ENCODE data around the gene SNAI1. TPM values are rescaled to one million over a fixed set of nuclear protein-coding genes. Genes with fewer than 3 reads are reported as not detected.
"Not testable (repeated sequence)": the region's sequence is repeated elsewhere in the genome, so short reads cannot be mapped to it uniquely, and the experiment has no call there.

The SNAI1 gene
- total RNA-seq, 2 experiments from 2014 or later = 0.21 to 0.61 TPM

DNA sequence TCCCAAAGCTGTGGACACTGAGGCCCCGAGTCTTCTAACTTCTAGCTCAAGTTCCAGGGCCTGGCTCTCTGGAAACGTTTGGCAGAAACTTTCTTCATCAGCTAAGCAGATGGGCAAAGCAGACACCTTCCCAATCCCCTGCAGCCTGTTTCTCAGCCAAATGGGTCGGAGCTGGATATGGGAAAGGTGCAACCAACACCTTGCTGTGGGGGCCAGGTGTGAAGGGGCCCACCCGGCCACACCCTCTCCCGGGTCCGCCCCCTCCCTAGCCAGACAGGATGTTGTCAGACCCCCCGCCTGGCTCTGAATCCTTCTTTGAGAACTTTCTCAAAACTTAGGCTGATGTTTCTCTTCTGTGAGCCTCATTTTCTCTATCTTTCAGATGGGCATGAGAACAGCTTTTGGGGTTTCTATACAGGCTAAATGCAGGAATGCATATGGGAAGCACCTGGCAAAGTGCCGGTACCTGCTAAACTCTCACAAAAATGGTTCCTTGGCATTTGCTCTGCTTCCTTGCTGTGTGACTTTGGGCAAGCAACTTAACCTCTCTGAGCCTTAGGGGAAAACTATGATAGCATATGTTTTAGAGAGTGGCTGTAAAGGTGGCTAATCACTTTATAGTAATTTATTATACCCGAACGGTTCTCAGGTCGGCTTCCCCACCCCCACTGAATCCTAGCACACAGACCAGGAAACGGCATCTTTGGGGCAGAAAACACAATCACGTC lies 1.8 kb downstream of the SNAI1 start:
- Mint-ChIP-seq H3K27me3 (peaks cover 23% of the 10 kb centered on the region), H3K9me3 (ENCODE audit: low read depth) (no peaks in the 10 kb centered on the region), H3K27ac (no peak overlapping the region), H3K36me3 (no peaks in the 10 kb centered on the region), H3K4me1 (peaks cover 15% of the 10 kb centered on the region), H3K4me3 (no peak overlapping the region)
- CTCF ChIA-PET = interaction anchor here (1.2 to 16.2 kb wide), 2 partner anchors 86 to 184 kb away, joined by 4 to 481 read pairs; no protein-coding TSS in a partner anchor
- DNase-seq = no peak
- ATAC-seq = no peak

DNA sequence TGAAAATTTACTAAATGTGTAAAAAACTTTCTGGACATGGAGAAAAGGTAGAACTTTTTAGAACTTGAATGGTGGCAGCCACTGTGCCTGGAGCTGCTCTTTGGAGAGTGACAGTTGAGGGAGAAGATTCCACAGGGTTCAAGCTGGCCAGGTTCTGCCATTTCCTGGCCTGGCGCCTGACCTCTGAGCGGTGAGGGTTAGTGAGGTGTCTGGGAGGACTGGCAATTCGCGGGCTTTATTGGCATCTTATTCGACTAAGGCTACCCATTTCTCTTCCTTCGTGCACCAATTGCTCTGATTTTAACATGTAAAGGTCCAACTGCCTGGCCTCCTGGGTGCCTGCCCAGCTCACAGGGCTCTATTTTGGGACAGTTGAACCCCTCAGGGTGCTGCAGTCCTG lies 2.4 kb downstream of the SNAI1 start:
- Mint-ChIP-seq H3K9me3 (ENCODE audit: low read depth) (no peaks in the 10 kb centered on the region), H3K4me1 (peaks cover 15% of the 10 kb centered on the region), H3K36me3 (no peaks in the 10 kb centered on the region), H3K27ac (no peak overlapping the region), H3K27me3 (peaks cover 17% of the 10 kb centered on the region), H3K4me3 (no peak overlapping the region)
- CTCF ChIA-PET = interaction anchor here (1.2 to 16.2 kb wide), 2 partner anchors 85 to 184 kb away, joined by 4 to 481 read pairs; no protein-coding TSS in a partner anchor
- DNase-seq = no peak
- no peak for ATAC-seq

DNA sequence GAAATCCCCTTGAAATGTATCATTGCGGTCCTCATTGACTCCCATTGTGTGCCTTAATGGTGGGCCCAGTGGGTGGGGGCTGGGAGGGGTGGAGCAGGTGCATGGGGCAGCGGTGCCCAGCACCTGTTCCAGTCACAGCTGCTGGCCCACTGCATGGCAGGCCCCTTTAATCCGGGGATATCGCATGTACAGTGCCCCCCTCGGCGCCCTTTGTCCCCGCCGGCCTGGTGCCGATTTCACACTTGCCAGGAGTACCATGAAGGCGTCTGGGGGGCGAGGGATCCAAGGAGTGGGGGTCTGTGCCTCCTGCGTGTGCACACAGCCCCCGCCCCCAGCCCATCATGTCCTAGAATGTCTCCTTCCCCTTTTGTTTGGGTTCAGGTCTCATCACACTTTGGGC lies 2.8 kb downstream of the SNAI1 start:
- H3K9me3 Mint-ChIP-seq (ENCODE audit: low read depth) = no peaks in the 10 kb centered on the region
- CTCF ChIA-PET = interaction anchor here (1.4 to 16.2 kb wide), 3 partner anchors 37 to 86 kb away, joined by 3 to 481 read pairs (median 10); no protein-coding TSS in a partner anchor
- DNase-seq (no peak), ATAC-seq (no peak)
- H3K4me1 Mint-ChIP-seq = peaks cover 15% of the 10 kb centered on the region
- no peak overlapping the region for H3K27ac Mint-ChIP-seq
- H3K27me3 Mint-ChIP-seq = peaks cover 13% of the 10 kb centered on the region
- H3K4me3 Mint-ChIP-seq = no peak overlapping the region
- H3K36me3 Mint-ChIP-seq = no peaks in the 10 kb centered on the region

DNA sequence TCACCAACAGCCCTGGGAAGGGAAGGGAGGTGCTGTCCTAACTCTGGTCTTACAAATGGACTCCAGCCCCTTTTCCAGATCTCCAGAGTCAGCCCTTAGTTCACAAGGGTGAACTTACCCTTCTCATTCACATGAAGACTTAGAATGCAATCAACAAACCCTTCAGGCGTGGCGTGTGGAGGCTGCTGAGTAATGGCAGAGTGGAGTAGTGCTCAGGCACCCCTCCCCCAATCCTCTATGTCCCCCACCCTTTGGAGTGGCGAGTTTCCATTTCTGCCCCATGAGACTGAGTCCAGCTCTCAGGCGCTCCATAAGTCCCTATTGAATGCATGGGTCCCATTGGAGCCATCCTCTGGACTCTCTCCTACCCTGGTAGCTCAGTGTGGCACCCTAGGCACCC lies 3.3 kb downstream of the SNAI1 start:
- no peak for DNase-seq
- H3K9me3 Mint-ChIP-seq (ENCODE audit: low read depth) = no peaks in the 10 kb centered on the region
- peaks cover 15% of the 10 kb centered on the region for H3K4me1 Mint-ChIP-seq
- H3K4me3 Mint-ChIP-seq = no peak overlapping the region
- CTCF ChIA-PET = interaction anchor here (1.4 to 1.8 kb wide), 2 partner anchors 36 to 86 kb away, joined by 3 to 10 read pairs; no protein-coding TSS in a partner anchor
- H3K27me3 Mint-ChIP-seq = peaks cover 9% of the 10 kb centered on the region
- no peaks in the 10 kb centered on the region for H3K36me3 Mint-ChIP-seq
- ATAC-seq = no peak
- H3K27ac Mint-ChIP-seq = no peak overlapping the region

DNA sequence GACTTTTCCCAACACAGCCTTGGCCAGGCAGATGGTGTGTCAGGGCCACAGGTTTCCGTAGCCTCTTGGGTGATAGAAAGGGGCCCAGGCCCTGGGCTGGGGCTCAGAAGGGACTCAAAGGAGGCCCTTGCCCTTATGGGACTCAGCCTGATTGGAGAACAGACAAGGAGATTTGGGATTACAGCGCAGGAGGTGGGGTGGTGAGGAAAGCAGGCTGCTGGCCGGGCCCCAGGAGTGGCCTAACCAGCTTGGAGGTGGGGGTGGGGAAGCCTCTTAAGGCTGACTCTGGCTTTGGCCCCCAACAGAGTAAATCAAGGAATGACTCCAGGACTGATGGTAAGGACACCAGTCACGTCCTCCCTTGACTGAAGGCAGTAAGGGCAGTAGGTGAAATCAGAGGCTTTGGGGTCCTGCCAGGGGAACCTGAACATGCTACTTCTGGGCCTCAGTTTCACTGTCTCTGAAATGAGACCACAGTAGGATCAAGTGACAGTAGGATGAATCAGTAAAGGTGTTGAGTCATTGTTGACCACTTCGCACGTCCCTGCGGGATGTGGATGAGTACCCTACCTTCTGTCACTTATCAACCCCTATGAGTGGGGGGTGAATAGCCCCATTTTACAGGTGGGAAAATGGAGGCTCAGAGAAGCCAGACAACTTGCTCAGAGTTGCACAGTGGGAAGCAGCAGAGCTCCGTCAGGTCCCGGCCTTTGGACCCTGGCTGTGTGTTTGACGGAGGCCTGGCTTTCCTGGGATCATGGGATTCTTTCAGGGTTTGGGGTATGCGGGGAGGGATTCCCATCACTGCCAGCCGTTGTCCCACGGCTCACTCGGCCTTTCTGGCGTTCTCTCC lies 4.5 kb downstream of the SNAI1 start:
- CTCF ChIA-PET = interaction anchor here (1.4 to 3.2 kb wide), 3 partner anchors 8 to 84 kb away, joined by 3 to 19 read pairs (median 10); no protein-coding TSS in a partner anchor
- Mint-ChIP-seq H3K4me3 (no peak overlapping the region), H3K27ac (no peak overlapping the region), H3K27me3 (peaks cover 1% of the 10 kb centered on the region), H3K36me3 (no peaks in the 10 kb centered on the region), H3K9me3 (ENCODE audit: low read depth) (no peaks in the 10 kb centered on the region), H3K4me1 (peaks cover 12% of the 10 kb centered on the region)
- no peak for DNase-seq
- no peak for ATAC-seq

DNA sequence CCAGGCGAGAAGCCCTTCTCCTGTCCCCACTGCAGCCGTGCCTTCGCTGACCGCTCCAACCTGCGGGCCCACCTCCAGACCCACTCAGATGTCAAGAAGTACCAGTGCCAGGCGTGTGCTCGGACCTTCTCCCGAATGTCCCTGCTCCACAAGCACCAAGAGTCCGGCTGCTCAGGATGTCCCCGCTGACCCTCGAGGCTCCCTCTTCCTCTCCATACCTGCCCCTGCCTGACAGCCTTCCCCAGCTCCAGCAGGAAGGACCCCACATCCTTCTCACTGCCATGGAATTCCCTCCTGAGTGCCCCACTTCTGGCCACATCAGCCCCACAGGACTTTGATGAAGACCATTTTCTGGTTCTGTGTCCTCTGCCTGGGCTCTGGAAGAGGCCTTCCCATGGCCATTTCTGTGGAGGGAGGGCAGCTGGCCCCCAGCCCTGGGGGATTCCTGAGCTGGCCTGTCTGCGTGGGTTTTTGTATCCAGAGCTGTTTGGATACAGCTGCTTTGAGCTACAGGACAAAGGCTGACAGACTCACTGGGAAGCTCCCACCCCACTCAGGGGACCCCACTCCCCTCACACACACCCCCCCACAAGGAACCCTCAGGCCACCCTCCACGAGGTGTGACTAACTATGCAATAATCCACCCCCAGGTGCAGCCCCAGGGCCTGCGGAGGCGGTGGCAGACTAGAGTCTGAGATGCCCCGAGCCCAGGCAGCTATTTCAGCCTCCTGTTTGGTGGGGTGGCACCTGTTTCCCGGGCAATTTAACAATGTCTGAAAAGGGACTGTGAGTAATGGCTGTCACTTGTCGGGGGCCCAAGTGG lies 5.3 kb downstream of the SNAI1 start:
- no peaks in the 10 kb centered on the region for H3K9me3 Mint-ChIP-seq (ENCODE audit: low read depth)
- peaks cover 7% of the 10 kb centered on the region for H3K4me1 Mint-ChIP-seq
- no peak for ATAC-seq
- H3K36me3 Mint-ChIP-seq = no peaks in the 10 kb centered on the region
- CTCF ChIA-PET = interaction anchor here (1.1 to 3.2 kb wide), 3 partner anchors 9 to 165 kb away, joined by 3 to 19 read pairs (median 14); partner anchors contain the start of gene PEDS1
- DNase-seq = no peak
- no peaks in the 10 kb centered on the region for H3K27me3 Mint-ChIP-seq
- no peak overlapping the region for H3K27ac Mint-ChIP-seq
- H3K4me3 Mint-ChIP-seq = no peak overlapping the region

DNA sequence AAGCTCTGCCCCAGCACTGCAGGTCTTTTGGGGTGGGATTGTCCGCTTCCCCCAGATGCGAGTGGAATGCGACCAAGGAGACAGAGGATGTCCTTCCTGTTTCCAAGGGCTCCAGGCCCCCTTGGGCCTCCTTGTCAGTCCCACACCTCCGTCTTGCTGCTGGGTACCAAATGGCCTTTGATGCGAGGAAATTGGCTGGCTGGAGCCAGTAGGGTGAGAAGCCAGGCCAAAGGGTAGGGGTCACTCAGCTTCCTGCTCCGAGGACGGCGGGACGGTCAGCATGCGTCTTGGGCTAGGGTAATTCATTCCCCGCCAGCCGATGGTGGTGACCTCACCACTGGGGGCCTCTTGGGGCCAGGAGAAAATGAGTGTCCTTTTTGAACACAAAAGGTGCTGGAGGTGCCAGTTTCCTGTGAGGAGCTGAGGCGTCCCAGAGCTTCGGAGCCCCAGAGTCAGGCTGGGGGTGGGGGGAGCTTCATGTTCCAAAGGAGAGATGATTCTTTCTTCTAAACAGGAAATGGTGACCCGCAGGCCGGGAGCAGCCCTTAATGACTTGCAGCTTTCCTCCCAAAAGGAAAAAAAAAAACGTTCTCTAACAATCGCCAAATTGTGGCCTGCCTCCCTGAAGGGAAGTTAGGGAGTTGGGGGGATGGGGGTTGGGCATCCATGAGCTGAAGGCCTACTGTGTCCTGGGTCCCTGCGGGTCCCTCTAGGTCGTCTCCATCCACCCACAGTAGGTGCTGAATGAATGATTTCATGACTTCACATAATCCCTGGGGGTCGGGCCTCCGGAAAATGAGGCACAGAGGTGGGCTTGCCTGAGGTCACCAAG lies 6.7 kb downstream of the SNAI1 start:
- Mint-ChIP-seq H3K4me1 (no peaks in the 10 kb centered on the region), H3K9me3 (ENCODE audit: low read depth) (no peaks in the 10 kb centered on the region), H3K4me3 (no peak overlapping the region), H3K36me3 (no peaks in the 10 kb centered on the region), H3K27me3 (peaks cover under 1% of the 10 kb centered on the region), H3K27ac (no peak overlapping the region)
- ATAC-seq (no peak), DNase-seq (no peak)
- CTCF ChIA-PET = interaction anchor here (0.8 to 3.2 kb wide), 4 partner anchors 11 to 164 kb away, joined by 3 to 19 read pairs (median 8); partner anchors contain the start of gene PEDS1

DNA sequence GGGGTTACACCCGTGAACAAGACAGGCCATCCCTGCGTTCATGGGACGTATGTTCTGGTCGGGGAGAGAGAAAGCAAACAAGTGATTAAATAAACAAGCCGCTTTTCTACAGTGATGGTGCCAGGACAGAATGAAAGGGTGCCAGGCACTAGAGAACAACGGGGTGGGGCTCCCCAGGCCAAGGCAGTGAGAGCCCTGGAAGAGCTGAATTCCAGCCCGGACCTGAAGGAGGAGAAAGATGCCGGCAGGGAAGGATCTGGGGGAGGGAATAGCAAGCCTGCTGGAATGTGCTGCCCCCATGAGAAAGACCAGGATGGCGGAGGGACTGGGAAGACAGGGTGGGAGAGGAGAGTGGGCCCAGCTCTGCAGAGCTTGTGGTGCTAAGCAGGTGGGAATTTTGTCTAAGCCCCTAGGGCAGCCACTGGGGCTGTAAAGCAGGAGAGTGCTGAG lies 7.5 kb downstream of the SNAI1 start:
- Mint-ChIP-seq H3K27ac (no peak overlapping the region), H3K27me3 (peaks cover 4% of the 10 kb centered on the region)

DNA sequence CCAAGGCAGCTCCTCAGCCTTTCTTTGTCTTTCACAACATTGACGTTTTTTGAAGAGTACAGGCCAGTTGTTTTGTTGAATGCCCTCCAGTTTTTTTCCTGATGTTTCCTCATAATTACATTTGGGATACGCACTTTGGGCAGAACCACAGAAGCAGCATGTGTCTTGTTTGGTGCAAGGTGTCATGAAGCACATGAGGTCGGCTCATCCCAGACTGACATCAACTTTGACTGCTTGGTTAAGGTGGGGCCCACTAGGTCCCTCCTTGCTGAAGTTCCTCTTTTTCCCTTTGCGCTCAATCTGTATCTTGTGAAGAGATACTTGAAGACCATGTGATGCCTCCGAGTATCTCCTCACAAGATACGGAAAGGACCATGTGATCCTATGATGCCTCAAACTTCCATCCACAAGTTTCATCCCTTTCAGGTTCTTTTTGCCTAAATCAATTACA lies 10.5 kb downstream of the SNAI1 start:
- no peak overlapping the region for H3K4me3 Mint-ChIP-seq
- H3K27me3 Mint-ChIP-seq = peaks cover 11% of the 10 kb centered on the region
- H3K27ac Mint-ChIP-seq = no peak overlapping the region
- no peak for DNase-seq
- H3K4me1 Mint-ChIP-seq = no peaks in the 10 kb centered on the region
- no peaks in the 10 kb centered on the region for H3K36me3 Mint-ChIP-seq
- CTCF ChIA-PET = interaction anchor here (0.7 to 1.8 kb wide), 3 partner anchors 14 to 98 kb away, joined by 3 to 7 read pairs (median 3); no protein-coding TSS in a partner anchor
- no peaks in the 10 kb centered on the region for H3K9me3 Mint-ChIP-seq (ENCODE audit: low read depth)
- ATAC-seq = no peak

More for the DNA sequence above, 7.5 kb downstream of the SNAI1 start:
- no peaks in the 10 kb centered on the region for H3K36me3 Mint-ChIP-seq
- no peak for ATAC-seq
- H3K4me3 Mint-ChIP-seq = no peak overlapping the region
- no peaks in the 10 kb centered on the region for H3K9me3 Mint-ChIP-seq (ENCODE audit: low read depth)
- no peaks in the 10 kb centered on the region for H3K4me1 Mint-ChIP-seq
- CTCF ChIA-PET = interaction anchor here (2.7 to 3.2 kb wide), 2 partner anchors 12 to 81 kb away, joined by 14 to 19 read pairs; no protein-coding TSS in a partner anchor
- no peak for DNase-seq

DNA sequence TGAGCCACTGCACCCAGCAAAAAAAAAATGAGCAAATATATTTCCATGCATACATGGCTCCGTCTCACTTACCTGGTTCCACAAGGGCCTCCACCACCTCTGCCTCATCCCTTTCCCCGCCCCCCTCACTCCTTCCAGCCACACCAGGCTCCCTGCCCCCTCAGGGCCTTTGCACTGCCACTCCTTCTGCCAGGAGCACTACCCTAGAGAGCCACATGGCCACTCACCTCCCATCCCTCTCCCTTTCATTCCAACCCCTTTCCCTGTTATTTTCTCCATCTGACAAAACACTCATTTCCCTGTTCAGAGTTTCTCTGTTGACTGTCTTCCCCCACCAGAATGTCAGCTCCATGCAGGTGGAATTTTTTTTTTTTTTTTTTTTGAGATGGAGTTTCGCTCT lies 12.8 kb downstream of the SNAI1 start:
- Mint-ChIP-seq H3K27me3 (peaks cover 11% of the 10 kb centered on the region), H3K9me3 (ENCODE audit: low read depth) (no peaks in the 10 kb centered on the region), H3K4me3 (no peak overlapping the region), H3K4me1 (peaks cover 6% of the 10 kb centered on the region), H3K36me3 (no peaks in the 10 kb centered on the region), H3K27ac (no peak overlapping the region)
- DNase-seq (no peak), ATAC-seq (no peak)
- CTCF ChIA-PET = interaction anchor here (1.2 kb wide), 1 partner anchor 76 kb away, joined by 3 read pairs; no protein-coding TSS in a partner anchor

DNA sequence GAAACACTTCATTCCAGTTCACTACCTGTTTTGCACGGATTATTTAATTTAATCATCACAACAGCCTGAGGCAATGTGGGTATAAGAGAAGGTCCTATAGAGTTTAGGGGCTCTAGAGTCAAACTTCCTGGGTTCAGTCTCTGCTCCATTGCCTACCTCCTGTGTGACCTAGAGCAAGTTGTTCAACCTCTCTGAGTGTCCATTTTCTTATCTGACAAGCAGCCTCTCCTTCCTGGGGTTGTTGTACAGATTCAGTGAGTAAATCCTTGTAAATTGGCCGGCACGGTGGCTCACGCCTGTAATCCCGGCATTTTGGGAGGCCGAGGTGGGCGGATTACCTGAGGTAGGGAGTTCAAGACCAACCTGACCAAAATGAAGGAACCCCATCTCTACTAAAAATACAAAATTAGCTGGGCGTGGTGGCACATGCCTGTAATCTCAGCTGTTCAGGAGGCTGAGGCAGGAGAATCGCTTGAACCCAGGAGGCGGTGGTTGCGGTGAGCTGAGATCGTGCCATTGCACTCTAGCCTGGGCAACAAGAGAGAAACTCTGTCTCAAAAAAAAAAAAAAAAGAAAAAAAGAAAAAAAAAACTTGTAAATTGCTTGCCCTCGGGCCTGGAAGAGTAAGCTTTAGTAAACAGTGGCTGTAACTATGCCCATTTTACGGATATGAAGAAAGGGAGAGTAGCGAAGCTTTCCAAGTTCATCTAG lies 15.9 kb downstream of the SNAI1 start:
- H3K27me3 Mint-ChIP-seq = peaks cover 11% of the 10 kb centered on the region
- ATAC-seq; H3K27ac Mint-ChIP-seq; H3K4me3 Mint-ChIP-seq; H3K9me3 Mint-ChIP-seq (ENCODE audit: low read depth); DNase-seq; H3K36me3 Mint-ChIP-seq: not testable (repeated sequence)
- CTCF ChIA-PET = interaction anchor here (0.6 to 1.9 kb wide), 4 partner anchors 16 to 1031 kb away, joined by 3 to 10 read pairs (median 4); no protein-coding TSS in a partner anchor
- H3K4me1 Mint-ChIP-seq = peaks cover 22% of the 10 kb centered on the region

All from activated CD8-positive, alpha-beta memory T cell treated with anti-CD3 and anti-CD28 coated beads, Interleukin-2, amount 10 ng/mL, durations not matched to agents 7 days and 5 days (primary cell).